Left ventricle myocardium inferior (tissue), 1 donor: ENCODE results near the gene HIP1R. TPM values are rescaled to one million over a fixed set of nuclear protein-coding genes. Genes with fewer than 3 reads are reported as not detected.
A peak's percentile ranks its signal among the peaks of the same experiment; 100 is the strongest.

Experiments
- DNase-seq: peaks from one replicate; pipeline ENCODE4 v3.0.0-alpha.2; 2020
- H3K27ac ChIP-seq: fragments of 200-600 bp; replicated peaks from 2 replicates; pipeline ENCODE4 v1.8.0; 2021
- H3K27me3 ChIP-seq: fragments of 200-600 bp; 2 replicates; pipeline ENCODE4 v1.8.0; 2021; ENCODE audit warnings: low read depth
- H3K36me3 ChIP-seq: fragments of 200-600 bp; 2 replicates; pipeline ENCODE4 v1.8.0; 2021
- H3K4me1 ChIP-seq: fragments of 200-600 bp; 2 replicates; pipeline ENCODE4 v1.8.0; 2021
- H3K4me3 ChIP-seq: fragments of 200-600 bp; 2 replicates; pipeline ENCODE4 v1.8.0; 2021; ENCODE audit warnings: mild to moderate bottlenecking, moderate library complexity
- H3K9me3 ChIP-seq: fragments of 200-600 bp; replicated peaks from 2 replicates; pipeline ENCODE4 v1.8.0; 2021
- intact Hi-C: fragments of 100-400 bp; cut with micrococcal nuclease; formaldehyde crosslinking; loops from one replicate; pipeline ENCODE4 v1.11.0; 2022
- long read RNA-seq: library from polyadenylated mRNA; unstranded; transcript quantifications from one replicate; pipeline ENCODE4 v2.0.0, GENCODE V29; 2021
- total RNA-seq: library from RNA; stranded (reverse); fragmentation: NEBNext Ultra II Directional; extraction: Animal tissue kit (Norgen Biotek cat#: 25700); gene quantifications from one replicate; pipeline ENCODE4 v1.2.1, GENCODE V29; 2021
- TF ChIP-seq, protein P1 (sequence below): fragments of 200-600 bp; IDR thresholded peaks from 2 replicates; pipeline ENCODE4 v1.8.0; 2021; ENCODE audit warnings: antibody characterized with exemption, mild to moderate bottlenecking, borderline replicate concordance
- donor health status: DM: no; HTN: yes; CAD: no; lungs with severe emphysema.

The HIP1R gene, protein sequence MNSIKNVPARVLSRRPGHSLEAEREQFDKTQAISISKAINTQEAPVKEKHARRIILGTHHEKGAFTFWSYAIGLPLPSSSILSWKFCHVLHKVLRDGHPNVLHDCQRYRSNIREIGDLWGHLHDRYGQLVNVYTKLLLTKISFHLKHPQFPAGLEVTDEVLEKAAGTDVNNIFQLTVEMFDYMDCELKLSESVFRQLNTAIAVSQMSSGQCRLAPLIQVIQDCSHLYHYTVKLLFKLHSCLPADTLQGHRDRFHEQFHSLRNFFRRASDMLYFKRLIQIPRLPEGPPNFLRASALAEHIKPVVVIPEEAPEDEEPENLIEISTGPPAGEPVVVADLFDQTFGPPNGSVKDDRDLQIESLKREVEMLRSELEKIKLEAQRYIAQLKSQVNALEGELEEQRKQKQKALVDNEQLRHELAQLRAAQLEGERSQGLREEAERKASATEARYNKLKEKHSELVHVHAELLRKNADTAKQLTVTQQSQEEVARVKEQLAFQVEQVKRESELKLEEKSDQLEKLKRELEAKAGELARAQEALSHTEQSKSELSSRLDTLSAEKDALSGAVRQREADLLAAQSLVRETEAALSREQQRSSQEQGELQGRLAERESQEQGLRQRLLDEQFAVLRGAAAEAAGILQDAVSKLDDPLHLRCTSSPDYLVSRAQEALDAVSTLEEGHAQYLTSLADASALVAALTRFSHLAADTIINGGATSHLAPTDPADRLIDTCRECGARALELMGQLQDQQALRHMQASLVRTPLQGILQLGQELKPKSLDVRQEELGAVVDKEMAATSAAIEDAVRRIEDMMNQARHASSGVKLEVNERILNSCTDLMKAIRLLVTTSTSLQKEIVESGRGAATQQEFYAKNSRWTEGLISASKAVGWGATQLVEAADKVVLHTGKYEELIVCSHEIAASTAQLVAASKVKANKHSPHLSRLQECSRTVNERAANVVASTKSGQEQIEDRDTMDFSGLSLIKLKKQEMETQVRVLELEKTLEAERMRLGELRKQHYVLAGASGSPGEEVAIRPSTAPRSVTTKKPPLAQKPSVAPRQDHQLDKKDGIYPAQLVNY
- 11.2 TPM for total RNA-seq
- long read RNA-seq, full-length matches to known transcripts, result 17 of 33 reads
- long read RNA-seq, partial matches to known transcripts, result 4 of 33 reads
- long read RNA-seq, other reads (novel, unspliced or antisense), result 12 of 33 reads

DNA sequence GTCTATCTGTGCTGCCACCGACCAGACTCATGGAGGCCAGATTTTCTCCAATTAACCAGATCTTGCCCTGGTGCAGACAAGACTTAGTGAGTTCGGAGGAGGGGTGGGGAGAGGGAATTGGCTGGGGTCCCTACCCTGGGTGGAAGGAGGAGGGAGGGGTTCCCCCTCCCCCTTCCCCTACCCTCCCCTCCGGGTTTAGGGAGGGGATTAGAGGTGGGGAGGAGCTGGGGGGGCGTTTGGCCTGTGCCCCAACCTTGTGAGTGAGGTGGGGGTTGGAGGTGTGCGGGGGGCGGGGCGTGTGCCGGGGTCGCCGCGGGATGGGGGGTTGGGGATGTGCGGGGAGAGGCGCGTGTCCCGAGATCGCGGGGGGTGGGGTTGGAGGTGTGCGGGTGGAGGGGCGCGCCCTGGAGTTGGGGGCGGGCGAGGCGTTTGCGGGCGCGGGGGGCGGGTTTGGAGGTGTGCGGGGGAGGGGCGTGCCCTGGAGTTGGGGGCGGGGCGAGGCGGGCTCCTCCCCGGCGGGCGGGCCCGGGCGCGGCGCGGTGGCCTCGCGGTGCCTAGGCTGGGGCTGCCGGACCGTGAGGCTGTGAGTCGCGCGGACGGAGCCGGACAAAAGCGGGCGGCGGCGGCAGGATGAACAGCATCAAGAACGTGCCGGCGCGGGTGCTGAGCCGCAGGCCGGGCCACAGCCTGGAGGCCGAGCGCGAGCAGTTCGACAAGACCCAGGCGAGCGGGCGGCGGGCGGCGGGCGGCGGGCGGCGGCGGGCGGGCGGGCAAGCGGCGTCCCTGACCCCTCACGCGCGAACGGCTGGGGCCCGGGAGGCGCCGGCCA, at the start of gene HIP1R:
TSS of gene HIP1R (plus strand) at position 537 of the 829 bp plus-strand sequence. CDS start at position 631, 94 bp downstream.
- Histone ChIP-seq H3K9me3 (no peaks in the 10 kb centered on the region), H3K36me3 (no peaks in the 10 kb centered on the region), H3K4me3 (peak within 1 kb of the TSS; percentile 83), H3K4me1 (peaks cover 34% of the 10 kb centered on the region), H3K27me3 (no peaks in the 10 kb centered on the region), H3K27ac (peak within 1 kb of the TSS; percentile 86)
- intact Hi-C loops, result no loop called here
- TF ChIP-seq, protein P1, sequence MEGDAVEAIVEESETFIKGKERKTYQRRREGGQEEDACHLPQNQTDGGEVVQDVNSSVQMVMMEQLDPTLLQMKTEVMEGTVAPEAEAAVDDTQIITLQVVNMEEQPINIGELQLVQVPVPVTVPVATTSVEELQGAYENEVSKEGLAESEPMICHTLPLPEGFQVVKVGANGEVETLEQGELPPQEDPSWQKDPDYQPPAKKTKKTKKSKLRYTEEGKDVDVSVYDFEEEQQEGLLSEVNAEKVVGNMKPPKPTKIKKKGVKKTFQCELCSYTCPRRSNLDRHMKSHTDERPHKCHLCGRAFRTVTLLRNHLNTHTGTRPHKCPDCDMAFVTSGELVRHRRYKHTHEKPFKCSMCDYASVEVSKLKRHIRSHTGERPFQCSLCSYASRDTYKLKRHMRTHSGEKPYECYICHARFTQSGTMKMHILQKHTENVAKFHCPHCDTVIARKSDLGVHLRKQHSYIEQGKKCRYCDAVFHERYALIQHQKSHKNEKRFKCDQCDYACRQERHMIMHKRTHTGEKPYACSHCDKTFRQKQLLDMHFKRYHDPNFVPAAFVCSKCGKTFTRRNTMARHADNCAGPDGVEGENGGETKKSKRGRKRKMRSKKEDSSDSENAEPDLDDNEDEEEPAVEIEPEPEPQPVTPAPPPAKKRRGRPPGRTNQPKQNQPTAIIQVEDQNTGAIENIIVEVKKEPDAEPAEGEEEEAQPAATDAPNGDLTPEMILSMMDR, result no peak
- no peak for DNase-seq

DNA sequence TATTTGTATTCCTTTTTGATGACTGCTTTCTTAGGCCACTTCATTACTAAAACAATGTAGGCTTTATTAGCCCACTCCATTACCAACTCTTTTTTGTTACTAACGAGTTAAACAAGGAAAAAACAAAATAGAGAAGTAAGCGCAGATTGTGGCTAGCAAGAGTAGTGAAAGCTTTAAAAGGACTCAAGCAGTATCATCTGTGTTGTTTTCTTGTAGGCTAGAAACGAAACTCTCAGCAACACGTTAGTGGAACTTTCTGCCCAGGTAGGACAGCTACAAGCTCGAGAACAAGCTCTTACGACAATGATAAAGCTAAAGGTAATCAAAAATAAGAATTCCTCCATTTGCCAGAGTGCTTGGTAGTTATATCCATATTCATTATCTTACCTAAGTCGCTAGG, 49.8 kb upstream of the HIP1R start:
- H3K9me3 ChIP-seq, result no peaks in the 10 kb centered on the region
- H3K36me3 ChIP-seq, result no peaks in the 10 kb centered on the region
- H3K27ac ChIP-seq, result no peak overlapping the region
- TF ChIP-seq, protein P1, result no peak
- no peaks in the 10 kb centered on the region for H3K27me3 ChIP-seq
- intact Hi-C loops, result no loop called here
- no peaks in the 10 kb centered on the region for H3K4me1 ChIP-seq
- H3K4me3 ChIP-seq, result no peak overlapping the region
- DNase-seq, result no peak

DNA sequence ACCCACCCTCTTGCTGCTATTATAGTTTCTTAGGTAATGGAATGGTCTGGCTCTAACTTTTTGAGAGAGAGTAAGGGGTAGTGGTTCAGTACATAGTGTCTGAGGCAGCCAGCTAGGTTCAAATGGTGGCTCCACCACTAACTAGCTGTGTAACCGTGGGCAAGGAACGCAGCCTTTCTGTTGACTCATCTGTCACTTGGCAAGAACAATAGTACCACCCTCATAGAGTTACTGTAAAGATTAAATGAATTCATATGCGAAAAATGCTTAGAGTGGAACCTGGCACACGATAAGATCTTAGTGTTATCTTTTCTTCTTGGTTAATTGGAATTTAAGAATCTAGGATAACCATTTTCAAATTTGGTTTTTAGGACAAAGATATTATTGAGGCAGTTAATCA, 46.9 kb upstream of the HIP1R start:
- intact Hi-C loops, result no loop called here
- DNase-seq, result no peak
- TF ChIP-seq, protein P1, result no peak

DNA sequence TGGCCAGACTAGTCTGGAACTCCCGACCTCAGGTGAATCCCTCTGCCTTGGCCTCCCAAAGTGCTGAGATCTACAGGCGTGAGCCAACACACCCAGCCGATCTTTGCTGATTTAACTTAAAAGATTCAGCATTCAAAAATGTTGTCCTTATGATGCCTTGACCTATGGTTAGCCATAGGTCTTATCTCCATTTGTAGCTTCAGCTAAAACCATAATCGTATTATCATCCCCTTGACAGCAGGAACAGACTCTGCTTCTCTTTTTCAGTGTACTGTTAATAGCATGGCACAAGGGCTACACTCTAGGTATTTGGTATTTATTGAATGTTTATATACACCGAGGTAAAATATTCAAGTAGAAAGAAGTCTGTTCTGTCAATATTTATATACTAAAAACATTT, 45.6 kb upstream of the HIP1R start:
- H3K9me3 ChIP-seq, result no peaks in the 10 kb centered on the region
- no peaks in the 10 kb centered on the region for H3K27me3 ChIP-seq
- TF ChIP-seq, protein P1, result no peak
- no peak for DNase-seq
- H3K27ac ChIP-seq, result no peak overlapping the region
- intact Hi-C loops, result loop anchor here (10.0 kb wide), 1 partner anchor 165 kb away; no protein-coding TSS in a partner anchor
- H3K36me3 ChIP-seq, result no peaks in the 10 kb centered on the region
- no peak overlapping the region for H3K4me3 ChIP-seq
- H3K4me1 ChIP-seq, result peaks cover 4% of the 10 kb centered on the region

More for the DNA sequence above, 46.9 kb upstream of the HIP1R start:
- Histone ChIP-seq H3K27ac (no peak overlapping the region), H3K36me3 (no peaks in the 10 kb centered on the region), H3K4me3 (no peak overlapping the region), H3K9me3 (no peaks in the 10 kb centered on the region), H3K4me1 (no peaks in the 10 kb centered on the region), H3K27me3 (no peaks in the 10 kb centered on the region)
